ENCODE measurements around the gene DDX31.

The DDX31 gene

GRCh38 chr9:132631685-132632084 is 38.1 kb downstream of the DDX31 start:
- DNase-seq = no peak

GRCh38 chr9:132631280-132631679 is 38.5 kb downstream of the DDX31 start:
- no peak for DNase-seq

- DNase-seq = no peak
These were observed 39.0 kb downstream of the DDX31 start for GRCh38 chr9:132630811-132631210.

GRCh38 chr9:132630116-132630515 is 39.7 kb downstream of the DDX31 start:
- no peak for DNase-seq

- no peak for DNase-seq
These were observed 41.0 kb downstream of the DDX31 start for GRCh38 chr9:132628746-132629145.

- DNase-seq = no peak
These were observed 42.2 kb downstream of the DDX31 start for GRCh38 chr9:132627594-132627993.

- DNase-seq = peak; percentile 61
These were observed 42.7 kb downstream of the DDX31 start for GRCh38 chr9:132627106-132627505.

GRCh38 chr9:132626285-132626684 is 43.5 kb downstream of the DDX31 start:
- DNase-seq = no peak

GRCh38 chr9:132622159-132622558 is 47.6 kb downstream of the DDX31 start:
- no peak for DNase-seq

- DNase-seq = no peak
These were observed 53.1 kb downstream of the DDX31 start for GRCh38 chr9:132616725-132617124.

- no peak for DNase-seq
These were observed 54.0 kb downstream of the DDX31 start for GRCh38 chr9:132615774-132616173.

GRCh38 chr9:132614324-132614723 is 55.5 kb downstream of the DDX31 start:
- DNase-seq = no peak

GRCh38 chr9:132610661-132611060 is 59.1 kb downstream of the DDX31 start:
- DNase-seq = no peak

- DNase-seq = peak; percentile 82
These were observed 60.0 kb downstream of the DDX31 start for GRCh38 chr9:132609829-132610228.

GRCh38 chr9:132609184-132609583 is 60.6 kb downstream of the DDX31 start:
- no peak for DNase-seq

GRCh38 chr9:132606066-132606465 is 63.7 kb downstream of the DDX31 start:
- no peak for DNase-seq

GRCh38 chr9:132605387-132605786 is 64.4 kb downstream of the DDX31 start:
- no peak for DNase-seq

- peak; percentile 35 for DNase-seq
These were observed 67.6 kb downstream of the DDX31 start for GRCh38 chr9:132602207-132602606.

GRCh38 chr9:132600326-132600984 is 69.3 kb downstream of the DDX31 start:
- no peak for DNase-seq

- peak; percentile 95 for DNase-seq
These were observed 72.6 kb downstream of the DDX31 start for GRCh38 chr9:132597073-132597775.

GRCh38 chr9:132596200-132596599 is 73.6 kb downstream of the DDX31 start:
- peak; percentile 80 for DNase-seq

- DNase-seq = no peak
These were observed 74.5 kb downstream of the DDX31 start for GRCh38 chr9:132595319-132595718.

GRCh38 chr9:132594412-132594811 is 75.4 kb downstream of the DDX31 start:
- DNase-seq = no peak

- no peak for DNase-seq
These were observed 77.3 kb downstream of the DDX31 start for GRCh38 chr9:132592451-132592850.
